Heart left ventricle (tissue), 13 donors: ENCODE data around the gene ZFPM1.

Source experiments
- POLR2A ChIP-seq, 2 donors: fragments of 450-650 bp; IDR thresholded peaks; one replicate each; pipeline ENCODE4 v1.6.1; 2017; ENCODE audit warnings: antibody characterized with exemption in 2 of 2, mild to moderate bottlenecking in 2 of 2, moderate library complexity in 2 of 2
- TF ChIP-seq, protein P1 (sequence below), 12 donors: fragments of 200-600 bp; sonication (generic) in 4 of 12; IDR thresholded peaks; one replicate each; pipeline versions ENCODE4 v1.5.0 to v1.8.0; 2018 to 2022; ENCODE audit warnings: antibody characterized with exemption in 12 of 12, mild to moderate bottlenecking in 5 of 12
- donor health status: ischemic (EF 13 %, LVEDD 7.1; RV severe dilation, severe dysfunction).
- donor health status: DM: no; HTN: yes; CAD: no.
- donor health status: DM: no; HTN: no; CAD: no.
- donor health status: ischemic (EF 25% LVEDD 6.9; RV normal size, moderate dysfunction).
- donor health status: ischemic (EF 25% LVEDD 5.7; RV mildly dilated, moderate dysfunction).
- donor health status: ischemic (EF 35%, LVEDD 5.7; RV mildly dilated, moderate dysfunction).
- donor health status: nonischemic (EF 11% LVEDD 7.7; RV severe dilation, severe dysfunction).
- donor health status: DM: yes; HTN: yes; CAD: no.
- donor health status: PGD.
- donor health status: ischemic (EF 29% LVEDD 5.4; RV normal size, mild dysfunction).
- donor health status: nonischemic (EF 23%, LVEDD 6.1; RV moderate dilation, normal function).

DNA sequence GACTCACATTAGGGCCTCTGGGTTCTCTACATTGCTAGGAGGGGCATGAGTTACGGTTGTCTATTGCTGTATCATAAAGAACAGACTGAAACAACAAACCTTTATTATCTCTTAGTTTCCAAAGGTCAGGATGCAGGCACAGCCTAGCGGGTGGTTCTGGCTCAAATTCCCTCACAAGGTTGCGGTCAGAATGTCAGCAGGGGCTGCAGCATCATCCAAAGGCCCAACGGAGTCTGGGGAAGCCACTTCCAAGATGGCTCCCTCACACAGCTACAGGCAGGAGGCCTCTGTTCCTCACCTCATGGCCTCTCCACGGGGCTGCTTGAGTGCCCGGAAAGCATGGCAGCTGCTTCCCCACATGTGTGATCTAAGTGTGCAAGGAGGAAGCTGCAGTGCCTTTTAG is 29.6 kb upstream of the ZFPM1 start:
- TF ChIP-seq, protein P1, sequence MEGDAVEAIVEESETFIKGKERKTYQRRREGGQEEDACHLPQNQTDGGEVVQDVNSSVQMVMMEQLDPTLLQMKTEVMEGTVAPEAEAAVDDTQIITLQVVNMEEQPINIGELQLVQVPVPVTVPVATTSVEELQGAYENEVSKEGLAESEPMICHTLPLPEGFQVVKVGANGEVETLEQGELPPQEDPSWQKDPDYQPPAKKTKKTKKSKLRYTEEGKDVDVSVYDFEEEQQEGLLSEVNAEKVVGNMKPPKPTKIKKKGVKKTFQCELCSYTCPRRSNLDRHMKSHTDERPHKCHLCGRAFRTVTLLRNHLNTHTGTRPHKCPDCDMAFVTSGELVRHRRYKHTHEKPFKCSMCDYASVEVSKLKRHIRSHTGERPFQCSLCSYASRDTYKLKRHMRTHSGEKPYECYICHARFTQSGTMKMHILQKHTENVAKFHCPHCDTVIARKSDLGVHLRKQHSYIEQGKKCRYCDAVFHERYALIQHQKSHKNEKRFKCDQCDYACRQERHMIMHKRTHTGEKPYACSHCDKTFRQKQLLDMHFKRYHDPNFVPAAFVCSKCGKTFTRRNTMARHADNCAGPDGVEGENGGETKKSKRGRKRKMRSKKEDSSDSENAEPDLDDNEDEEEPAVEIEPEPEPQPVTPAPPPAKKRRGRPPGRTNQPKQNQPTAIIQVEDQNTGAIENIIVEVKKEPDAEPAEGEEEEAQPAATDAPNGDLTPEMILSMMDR (IDR thresholded peaks at IDR 0.05): no peak
- no peak for TF ChIP-seq POLR2A (IDR thresholded peaks at IDR 0.05)
